Endodermal cell (in vitro differentiated cells): ENCODE measurements around the gene MACIR. TPM values are rescaled to one million over a fixed set of nuclear protein-coding genes. Genes with fewer than 3 reads are reported as not detected.

Experiments used
- DNase-seq: peaks from one replicate; pipeline ENCODE4 v3.0.0-alpha.2; 2017
- H3K27ac ChIP-seq: 2 replicates; pipeline ENCODE4 v1.5.1; 2013; ENCODE audit warnings: mild to moderate bottlenecking, low read depth, low read length, moderate library complexity
- H3K27me3 ChIP-seq: 2 replicates; pipeline ENCODE4 v1.6.1; 2013; ENCODE audit warnings: mild to moderate bottlenecking, low read length, moderate library complexity; ENCODE audit not compliant: insufficient read depth, control insufficient read depth, poor library complexity, severe bottlenecking
- H3K36me3 ChIP-seq: 2 replicates; pipeline ENCODE4 v1.7.0; 2013; ENCODE audit warnings: mild to moderate bottlenecking, low read length, moderate library complexity; ENCODE audit not compliant: control insufficient read depth, insufficient read depth
- H3K4me1 ChIP-seq: one replicate; pipeline ENCODE4 v1.7.0; 2013; ENCODE audit warnings: low read length; ENCODE audit not compliant: control insufficient read depth, insufficient read depth
- H3K4me3 ChIP-seq: 2 replicates; pipeline ENCODE4 v1.5.1; 2013; ENCODE audit warnings: mild to moderate bottlenecking, low read length, moderate library complexity
- H3K9ac ChIP-seq: 2 replicates; pipeline ENCODE4 v1.6.1; 2013; ENCODE audit warnings: mild to moderate bottlenecking, low read length, moderate library complexity; ENCODE audit not compliant: poor library complexity, severe bottlenecking; ENCODE audit errors: extremely low read depth
- H3K9me3 ChIP-seq: 2 replicates; pipeline ENCODE4 v1.6.1; 2013; ENCODE audit warnings: mild to moderate bottlenecking, low read length, moderate library complexity; ENCODE audit not compliant: control insufficient read depth
- H3K27ac Mint-ChIP-seq: 2 replicates; pipeline ENCODE4 v1.8.0; 2020; ENCODE audit warnings: mixed read lengths
- H3K27me3 Mint-ChIP-seq: 2 replicates; pipeline ENCODE4 v1.8.0; 2021; ENCODE audit warnings: mild to moderate bottlenecking, mixed read lengths; ENCODE audit not compliant: insufficient read depth
- H3K36me3 Mint-ChIP-seq: 2 replicates; pipeline ENCODE4 v1.8.0; 2020; ENCODE audit warnings: low read depth, mixed read lengths
- H3K4me1 Mint-ChIP-seq: 2 replicates; pipeline ENCODE4 v1.8.0; 2020; ENCODE audit warnings: mixed read lengths
- H3K4me3 Mint-ChIP-seq: 2 replicates; pipeline ENCODE4 v1.8.0; 2020; ENCODE audit warnings: mild to moderate bottlenecking, moderate library complexity, mixed read lengths
- H3K9me3 Mint-ChIP-seq: 2 replicates; pipeline ENCODE4 v1.8.0; 2020; ENCODE audit warnings: mild to moderate bottlenecking, mixed read lengths
- CTCF ChIP-seq: fragments of 200-600 bp; sonication (generic); conservative IDR thresholded peaks from 2 replicates; pipeline ENCODE4 v1.5.0; 2021; ENCODE audit warnings: antibody characterized with exemption, mild to moderate bottlenecking
- WGBS, 2 experiments: methylation state at CpG; one replicate each; pipeline versions ENCODE4 v1.1.5 to v1.1.7; 2013; ENCODE audit warnings: missing lambda C conversion rate in 2 of 2, mixed read lengths in 1 of 2; ENCODE audit not compliant: insufficient coverage in 1 of 2, insufficient read length in 1 of 2; 5-methylcytosine and 5-hydroxymethylcytosine counted together
- total RNA-seq, 2 donors: library from RNA; stranded (reverse); fragmentation: NEBNext Ultra II Directional in 1 of 2; extraction: Animal tissue kit (Norgen Biotek cat#: 25700) in 1 of 2; gene quantifications; 2 replicates in 1 of 2; 3 replicates in 1 of 2; pipeline ENCODE4 v1.2.1, GENCODE V29; 2021

The MACIR gene
- total RNA-seq, 2 donors from 2014 or later, result 13.2 to 18.9 TPM

GRCh38 chr5:103263054-103263453 lies 4.5 kb downstream of the MACIR start:
- TF ChIP-seq CTCF, result no peak
- Mint-ChIP-seq H3K36me3 (peaks cover 9% of the 10 kb centered on the region), H3K4me3 (no peak overlapping the region), H3K4me1 (peaks cover 50% of the 10 kb centered on the region), H3K9me3 (no peaks in the 10 kb centered on the region), H3K27me3 (no peaks in the 10 kb centered on the region), H3K27ac (no peak overlapping the region)
- WGBS, 2 experiments, result 86% methylated on average over 2 of the region's 2 CpGs; no CpG with 5 or more reads in 1 of the 2 experiments
- Histone ChIP-seq H3K36me3 (peaks cover 20% of the 10 kb centered on the region), H3K27ac (no peak overlapping the region), H3K9ac (no peak overlapping the region), H3K4me3 (no peak overlapping the region), H3K27me3 (no peaks in the 10 kb centered on the region), H3K4me1 (peaks cover 8% of the 10 kb centered on the region), H3K9me3 (no peaks in the 10 kb centered on the region)
- DNase-seq, result no peak

GRCh38 chr5:103264508-103264907 lies 5.9 kb downstream of the MACIR start:
- no peak for DNase-seq
- no peak for TF ChIP-seq CTCF
- no peaks in the 10 kb centered on the region for H3K27me3 ChIP-seq
- H3K4me1 ChIP-seq, result peaks cover 8% of the 10 kb centered on the region
- H3K9me3 ChIP-seq, result no peaks in the 10 kb centered on the region
- Mint-ChIP-seq H3K9me3 (no peaks in the 10 kb centered on the region), H3K27me3 (no peaks in the 10 kb centered on the region), H3K36me3 (peaks cover 14% of the 10 kb centered on the region), H3K27ac (no peak overlapping the region), H3K4me3 (peak overlapping the region; percentile 28), H3K4me1 (peaks cover 48% of the 10 kb centered on the region)
- no peak overlapping the region for H3K9ac ChIP-seq
- H3K36me3 ChIP-seq, result peaks cover 28% of the 10 kb centered on the region
- H3K27ac ChIP-seq, result no peak overlapping the region
- peak overlapping the region; percentile 34 for H3K4me3 ChIP-seq

GRCh38 chr5:103270581-103270980 lies 12.0 kb downstream of the MACIR start:
- no peak for TF ChIP-seq CTCF
- H3K4me3 ChIP-seq, result no peak overlapping the region
- no peaks in the 10 kb centered on the region for H3K27me3 ChIP-seq
- Mint-ChIP-seq H3K4me1 (peaks cover 21% of the 10 kb centered on the region), H3K36me3 (peaks cover 20% of the 10 kb centered on the region), H3K9me3 (no peaks in the 10 kb centered on the region), H3K27ac (no peak overlapping the region), H3K27me3 (no peaks in the 10 kb centered on the region), H3K4me3 (no peak overlapping the region)
- H3K9me3 ChIP-seq, result no peaks in the 10 kb centered on the region
- no peak overlapping the region for H3K9ac ChIP-seq
- H3K36me3 ChIP-seq, result peaks cover 28% of the 10 kb centered on the region
- no peak for DNase-seq
- no peak overlapping the region for H3K27ac ChIP-seq
- H3K4me1 ChIP-seq, result peaks cover 15% of the 10 kb centered on the region
